HS-5 (cell line): Measurements from ENCODE around the gene KRTAP12-3.
"Not testable (repeated sequence)": the region's sequence is repeated elsewhere in the genome, so short reads cannot be mapped to it uniquely, and the experiment has no call there.

ENCODE experiments used
- DNase-seq: peaks from one replicate; pipeline ENCODE4 v3.0.0-alpha.2; 2012; ENCODE audit warnings: low read depth

Gene KRTAP12-3

GRCh38 chr21:44657635-44658540, at the start of gene KRTAP12-3:
Gene KRTAP12-3, plus strand, starts transcription at chr21:44657932. Its CDS starts 48 bp downstream, at chr21:44657980.
- DNase-seq = no peak

- DNase-seq = no peak
These were observed 48.5 kb upstream of the KRTAP12-3 start for GRCh38 chr21:44609193-44609592.

- DNase-seq = not testable (repeated sequence)
These were observed 47.4 kb upstream of the KRTAP12-3 start for GRCh38 chr21:44610157-44610843.

- no peak for DNase-seq
These were observed 46.2 kb upstream of the KRTAP12-3 start for GRCh38 chr21:44611551-44611950.

GRCh38 chr21:44612029-44612486, 45.7 kb upstream of the KRTAP12-3 start, which contains the start of gene KRTAP10-8:
Gene KRTAP10-8, plus strand, starts transcription at chr21:44612079. Its CDS starts 22 bp downstream, at chr21:44612101.
- DNase-seq = no peak

- DNase-seq = no peak
These were observed 45.0 kb upstream of the KRTAP12-3 start for GRCh38 chr21:44612669-44613229.

- DNase-seq = no peak
These were observed 44.2 kb upstream of the KRTAP12-3 start for GRCh38 chr21:44613386-44614155.

- no peak for DNase-seq
These were observed 43.5 kb upstream of the KRTAP12-3 start for GRCh38 chr21:44614161-44614631.

- no peak for DNase-seq
These were observed 42.8 kb upstream of the KRTAP12-3 start for GRCh38 chr21:44614961-44615391.

GRCh38 chr21:44615466-44615865, 42.3 kb upstream of the KRTAP12-3 start:
- DNase-seq = no peak

GRCh38 chr21:44615911-44616590, 41.7 kb upstream of the KRTAP12-3 start:
- no peak for DNase-seq

GRCh38 chr21:44616591-44616926, 41.2 kb upstream of the KRTAP12-3 start:
- DNase-seq = no peak

GRCh38 chr21:44617071-44617501, 40.6 kb upstream of the KRTAP12-3 start:
- no peak for DNase-seq

GRCh38 chr21:44618504-44618903, 39.2 kb upstream of the KRTAP12-3 start:
- DNase-seq = no peak

GRCh38 chr21:44618909-44619308, 38.8 kb upstream of the KRTAP12-3 start:
- DNase-seq = no peak

- no peak for DNase-seq
These were observed 37.8 kb upstream of the KRTAP12-3 start for GRCh38 chr21:44619886-44620285.

- DNase-seq = no peak
These were observed 34.2 kb upstream of the KRTAP12-3 start for GRCh38 chr21:44623575-44623974.

GRCh38 chr21:44625756-44626155, 32.0 kb upstream of the KRTAP12-3 start:
- no peak for DNase-seq

- DNase-seq = no peak
These were observed 31.5 kb upstream of the KRTAP12-3 start for GRCh38 chr21:44626262-44626661.

- DNase-seq = no peak
These were observed 31.0 kb upstream of the KRTAP12-3 start, which contains the start of gene KRTAP10-9 for GRCh38 chr21:44626673-44627143. Gene KRTAP10-9, plus strand, starts transcription at chr21:44627093. Its CDS starts 79 bp downstream, at chr21:44627172.
